Activated CD8-positive, alpha-beta memory T cell treated with anti-CD3 and anti-CD28 coated beads, Interleukin-2, amount 50 U/mL, for 1 hour (primary cell): ENCODE measurements around the gene NFAM1.

Source experiments
- DNase-seq: peaks from one replicate; pipeline ENCODE4 v3.0.0-alpha.2; 2020; ENCODE audit errors: extremely low read depth

The NFAM1 gene

GRCh38 chr22:42360348-42360747 is 71.9 kb downstream of the NFAM1 start:
- no peak for DNase-seq

DNA sequence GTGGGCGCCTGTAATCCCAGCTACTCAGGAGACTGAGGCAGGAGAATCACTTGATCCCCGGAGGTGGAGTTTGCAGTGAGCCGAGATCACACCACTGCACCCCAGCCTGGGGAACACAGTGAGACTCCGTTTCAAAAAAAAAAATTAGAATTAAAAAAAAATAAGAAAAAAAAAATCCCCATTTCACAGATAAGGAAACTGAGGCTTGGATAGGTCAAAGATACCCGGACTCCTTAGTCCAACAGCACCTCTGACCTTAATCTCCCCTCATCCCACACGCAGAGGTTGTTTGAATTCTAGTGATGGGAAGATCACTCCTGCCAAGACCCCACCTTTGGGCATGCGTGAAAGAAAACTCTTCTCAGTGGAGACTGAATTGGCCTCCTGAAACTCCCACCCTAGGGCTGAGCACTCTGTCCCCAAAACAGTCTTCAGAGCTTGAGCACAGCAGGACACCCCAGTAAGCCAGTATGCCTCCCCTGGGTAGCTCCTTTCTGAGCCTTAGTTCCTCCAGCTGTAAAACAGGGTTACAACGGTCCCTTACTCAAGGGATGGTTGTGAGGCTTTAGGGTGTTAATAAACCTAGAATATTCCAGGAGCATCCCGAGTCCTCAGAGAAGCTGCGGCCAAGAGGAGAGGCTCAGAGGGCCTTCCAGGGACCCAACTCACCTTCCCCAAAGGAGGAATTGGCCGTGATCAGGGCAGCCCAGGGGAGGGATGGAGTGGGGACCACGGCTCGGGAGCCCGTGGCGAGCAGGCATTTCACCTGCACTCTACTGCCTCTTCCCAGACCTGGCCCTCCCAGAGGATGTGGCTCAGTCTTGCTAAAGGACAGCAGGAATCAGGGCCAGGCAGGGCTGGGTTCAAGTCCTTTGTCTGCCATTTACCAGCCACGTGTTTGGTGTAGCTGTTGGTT is 73.3 kb downstream of the NFAM1 start:
- no peak for DNase-seq

DNA sequence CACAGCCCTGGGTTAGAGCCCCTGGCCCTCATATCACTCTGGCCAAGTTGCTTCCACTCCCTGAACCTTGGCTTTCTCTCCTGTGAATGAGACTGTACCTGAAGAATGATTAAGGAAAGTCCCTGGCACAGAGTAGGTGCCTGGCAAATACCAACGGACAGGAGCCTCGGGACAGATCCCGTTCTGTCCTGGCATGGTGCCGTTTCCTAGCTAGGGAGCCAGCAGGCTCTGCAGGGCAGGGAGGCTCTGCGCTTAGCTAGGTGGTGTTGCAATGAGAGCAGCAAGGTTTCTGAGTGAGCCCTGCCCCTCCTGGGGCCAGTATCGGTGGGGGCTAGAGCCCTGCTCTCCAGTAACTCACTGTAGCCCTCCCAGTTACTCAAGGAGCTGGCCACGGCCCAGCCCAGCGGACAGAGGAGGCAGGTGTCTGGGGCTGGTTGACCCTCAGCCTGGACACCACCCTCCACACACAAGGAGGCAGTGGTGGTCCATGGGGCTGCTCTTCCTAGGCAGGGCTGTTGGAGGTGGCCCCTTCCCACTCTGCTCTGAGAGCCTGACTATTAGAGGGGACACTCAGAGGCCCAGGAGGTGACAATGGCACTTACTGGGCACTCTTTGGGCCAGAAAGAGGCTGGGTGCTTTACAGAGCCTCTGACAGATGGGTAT is 74.4 kb downstream of the NFAM1 start:
- no peak for DNase-seq

- no peak for DNase-seq
Observed at GRCh38 chr22:42357221-42357620, 75.0 kb downstream of the NFAM1 start.

DNA sequence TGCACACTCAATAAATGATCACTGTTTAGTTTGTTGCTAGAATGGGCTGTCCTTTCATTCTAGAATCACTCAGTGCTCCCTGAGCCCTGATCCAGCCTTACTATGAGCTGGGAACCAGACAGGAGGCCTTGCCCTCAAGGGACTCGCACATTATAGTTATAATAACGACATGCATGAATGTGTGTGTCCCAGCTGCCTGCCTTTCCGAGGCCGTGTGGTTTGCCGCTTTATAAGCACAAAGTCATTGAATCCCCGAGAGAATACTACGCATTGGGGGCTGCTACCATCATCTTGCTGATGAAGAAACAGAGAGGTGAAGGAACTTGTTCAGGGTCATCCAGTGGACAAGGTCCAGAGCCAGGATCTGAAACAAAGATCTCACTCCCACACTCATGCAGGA is 75.7 kb downstream of the NFAM1 start:
- no peak for DNase-seq

DNA sequence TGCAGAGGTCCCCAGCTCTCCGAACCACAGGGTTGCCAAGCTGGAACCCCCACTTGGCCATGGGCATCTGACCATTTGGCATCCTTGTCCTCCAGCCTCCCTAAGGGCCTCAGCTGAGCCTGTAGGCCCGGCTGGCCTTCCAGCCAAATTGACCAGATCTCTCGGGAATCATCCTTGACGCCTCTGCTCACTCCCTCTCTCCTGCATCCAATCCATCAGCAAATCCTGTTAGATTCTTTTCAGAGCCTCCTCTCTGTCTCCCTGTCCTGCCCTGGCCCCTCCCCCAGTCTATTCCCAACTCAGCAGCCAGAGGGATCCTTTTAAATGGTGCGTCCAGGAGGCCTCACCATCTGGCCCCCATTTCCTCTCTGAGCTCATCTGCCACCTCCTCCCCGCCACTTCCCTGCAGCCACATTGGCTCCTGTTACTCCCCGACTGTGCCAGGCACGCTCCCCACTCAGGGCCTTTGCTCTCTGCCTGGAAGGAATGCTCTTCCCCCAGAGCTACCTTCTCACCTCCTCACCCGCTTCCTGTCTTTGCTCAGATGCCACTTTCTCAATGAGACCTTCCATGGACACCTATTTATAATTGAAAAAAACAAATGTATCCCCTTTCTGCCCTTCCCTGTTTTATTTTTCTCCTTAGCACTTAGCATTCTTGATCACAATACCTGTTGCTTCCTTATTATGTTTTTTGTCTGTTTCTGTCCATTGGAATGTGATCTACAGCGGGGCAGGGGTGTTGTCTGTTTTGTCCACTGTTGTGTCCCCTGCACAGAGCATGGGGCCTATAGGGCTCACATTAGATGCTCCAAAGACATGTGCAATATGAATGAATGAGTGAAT is 78.1 kb downstream of the NFAM1 start:
- no peak for DNase-seq

- no peak for DNase-seq
Observed at GRCh38 chr22:42350373-42350772, 81.8 kb downstream of the NFAM1 start.

GRCh38 chr22:42347281-42347824 is 84.8 kb downstream of the NFAM1 start:
- DNase-seq, result no peak

DNA sequence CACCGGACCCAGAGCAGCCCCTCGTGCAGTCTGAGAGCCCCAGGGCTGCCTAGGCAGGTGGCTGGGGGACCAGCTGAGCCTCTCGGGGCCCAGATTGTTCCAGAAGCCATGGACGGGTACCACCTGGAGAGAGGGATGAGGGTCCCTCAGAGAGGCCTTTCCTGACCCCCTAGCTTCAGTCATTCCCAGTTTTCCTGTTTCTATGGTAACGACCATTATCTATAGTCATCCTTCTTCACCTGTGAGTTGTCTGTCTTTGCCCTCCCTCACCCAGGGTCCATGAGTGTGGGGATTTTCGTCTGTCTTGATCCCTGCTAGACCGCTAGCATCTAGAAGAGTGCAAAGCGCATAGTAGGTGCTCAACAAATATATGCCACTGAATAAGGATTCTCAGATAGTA is 85.5 kb downstream of the NFAM1 start:
- DNase-seq, result no peak

DNA sequence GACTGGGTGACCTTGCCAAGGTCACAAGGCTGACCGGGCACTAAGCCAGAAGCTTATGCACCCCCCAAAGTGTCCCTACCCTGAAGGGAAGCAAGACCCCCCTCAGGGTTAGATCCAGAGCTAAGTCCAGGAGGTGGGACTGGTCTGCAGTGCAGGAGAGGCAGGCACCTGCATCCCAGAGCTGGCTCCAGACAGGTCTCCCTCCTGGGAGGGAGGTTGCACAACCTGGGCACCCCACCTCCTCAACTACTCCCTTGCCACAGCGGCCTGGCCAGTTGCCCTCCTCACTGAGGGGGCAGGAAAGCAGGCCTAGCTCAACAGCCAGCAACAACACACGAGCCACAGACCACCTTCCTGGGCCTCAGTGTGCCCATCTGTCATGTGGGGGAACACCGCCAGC is 86.7 kb downstream of the NFAM1 start:
- DNase-seq, result no peak

DNA sequence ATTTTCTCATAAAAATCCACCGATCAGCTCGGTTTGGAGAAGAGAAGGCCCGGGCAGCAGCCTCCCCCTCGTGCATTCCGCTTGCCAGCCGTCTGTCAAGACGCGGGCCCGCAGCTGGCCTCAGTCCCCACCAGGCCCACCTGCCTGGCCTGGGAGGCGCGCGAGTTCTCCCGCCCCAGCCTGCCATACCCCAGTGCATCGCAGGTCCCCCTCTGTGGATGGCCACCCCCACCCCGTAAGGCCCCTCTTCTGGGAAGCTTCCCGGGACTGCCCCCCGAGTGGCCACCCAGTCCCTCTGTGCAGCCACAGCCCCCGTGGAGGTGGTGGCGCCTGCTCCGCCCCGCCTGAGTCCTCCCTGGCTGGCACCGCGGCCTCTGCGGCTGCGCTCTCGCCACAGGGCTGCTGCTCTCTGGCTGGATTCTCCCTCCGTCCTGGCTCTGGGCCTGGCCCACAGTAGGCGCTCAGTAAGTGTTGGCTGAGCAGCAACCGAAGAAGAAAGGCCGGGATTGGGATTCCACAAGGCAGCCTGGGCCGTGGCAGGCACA is 87.8 kb downstream of the NFAM1 start:
- no peak for DNase-seq

DNA sequence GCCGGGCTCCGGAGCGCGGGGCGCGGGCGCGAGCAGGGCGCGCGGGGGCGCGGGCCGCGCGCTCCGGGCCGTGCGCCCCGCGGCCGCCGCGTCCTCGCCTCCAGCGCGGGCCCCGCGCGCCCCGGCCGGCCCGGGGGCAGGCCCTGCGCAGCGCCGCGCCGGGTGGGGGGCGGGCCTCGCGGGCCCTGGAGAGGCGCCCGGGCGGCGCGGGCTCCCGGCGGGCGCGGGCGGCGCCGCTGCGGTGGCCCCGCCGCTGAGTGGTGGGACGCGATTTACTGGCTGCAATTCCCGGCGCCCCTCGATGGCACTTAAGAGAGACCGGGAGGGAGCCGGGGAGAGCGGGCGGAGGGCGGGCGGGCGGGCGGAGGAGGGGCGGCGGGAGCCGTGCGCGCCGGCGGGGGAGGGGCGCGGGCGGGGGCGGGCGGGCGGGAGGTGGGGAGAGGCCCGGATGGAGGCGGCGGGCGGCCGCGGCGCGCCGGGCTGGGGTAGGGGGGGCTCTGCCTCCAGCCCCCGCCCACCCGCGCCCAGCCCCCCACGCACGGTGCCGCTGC is 88.6 kb downstream of the NFAM1 start:
- DNase-seq, result no peak

DNA sequence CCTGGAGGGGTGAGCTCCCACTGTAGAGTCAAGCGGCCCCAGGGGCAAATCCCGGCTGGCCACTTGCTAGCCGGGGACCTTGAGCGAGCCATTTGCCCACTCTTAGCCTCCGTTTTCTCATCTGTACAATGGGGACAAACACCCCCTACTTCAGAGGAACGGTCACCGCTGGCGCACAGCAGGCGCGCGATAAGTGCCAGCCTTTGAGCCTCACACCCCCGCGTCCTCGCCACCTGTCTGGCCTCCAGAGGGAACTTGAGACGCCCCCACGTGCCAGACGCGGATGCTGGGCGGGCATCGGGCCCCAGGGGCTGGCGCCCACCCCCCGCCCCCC is 89.1 kb downstream of the NFAM1 start:
- DNase-seq, result no peak

DNA sequence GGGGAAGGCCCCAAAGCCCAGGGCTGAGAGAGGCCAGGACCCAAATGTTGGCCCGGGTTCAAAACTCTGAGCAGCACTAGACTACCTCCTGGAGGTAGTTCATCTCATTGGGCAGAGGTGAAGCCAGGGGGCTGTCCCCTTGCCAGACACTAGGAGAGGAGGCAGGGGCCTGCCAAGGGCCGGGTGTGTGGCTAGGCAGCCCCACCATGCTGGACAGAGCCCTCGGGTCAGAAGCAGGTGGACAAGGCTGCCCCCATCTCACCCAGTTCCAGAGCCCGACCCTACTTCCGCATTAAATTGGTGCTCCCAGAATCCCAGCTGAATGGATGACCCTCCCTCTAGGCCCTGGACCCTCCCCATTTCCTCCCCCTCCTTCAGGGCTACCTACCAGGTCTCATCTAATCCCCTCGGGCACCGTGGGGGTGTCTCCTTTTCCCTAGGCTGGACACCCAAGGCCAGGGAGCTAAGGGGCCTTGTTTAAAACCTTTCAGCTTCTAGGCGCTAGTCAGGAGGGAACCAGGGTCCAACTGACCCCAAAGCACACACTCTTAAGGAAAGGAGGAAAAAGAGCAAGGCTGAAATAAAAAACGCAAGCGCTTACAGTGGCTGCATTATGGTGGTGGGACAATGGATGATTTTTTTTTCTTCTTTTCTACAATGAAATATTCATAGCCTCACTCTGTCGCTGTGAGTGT is 89.6 kb downstream of the NFAM1 start:
- DNase-seq, result no peak

DNA sequence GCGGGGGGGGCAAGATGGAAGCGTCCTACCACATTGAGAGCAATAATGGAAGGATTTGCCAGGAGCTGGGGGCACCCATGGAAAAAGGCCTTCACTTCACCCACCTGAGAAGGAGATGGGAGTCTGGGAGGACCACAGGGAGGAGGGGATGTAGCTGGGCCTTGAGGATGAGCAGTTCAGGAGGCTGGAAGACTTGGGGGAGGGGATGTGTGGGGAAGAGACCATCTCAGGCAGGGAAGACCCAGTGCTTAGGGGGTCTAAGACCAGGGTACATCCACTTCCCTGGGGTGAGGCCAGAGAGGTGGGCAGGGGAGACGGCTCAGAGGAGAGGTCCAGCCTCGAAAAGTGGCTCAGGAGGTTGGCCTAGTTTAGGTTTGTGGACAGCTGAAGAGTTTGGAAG is 90.4 kb downstream of the NFAM1 start:
- DNase-seq, result no peak

DNA sequence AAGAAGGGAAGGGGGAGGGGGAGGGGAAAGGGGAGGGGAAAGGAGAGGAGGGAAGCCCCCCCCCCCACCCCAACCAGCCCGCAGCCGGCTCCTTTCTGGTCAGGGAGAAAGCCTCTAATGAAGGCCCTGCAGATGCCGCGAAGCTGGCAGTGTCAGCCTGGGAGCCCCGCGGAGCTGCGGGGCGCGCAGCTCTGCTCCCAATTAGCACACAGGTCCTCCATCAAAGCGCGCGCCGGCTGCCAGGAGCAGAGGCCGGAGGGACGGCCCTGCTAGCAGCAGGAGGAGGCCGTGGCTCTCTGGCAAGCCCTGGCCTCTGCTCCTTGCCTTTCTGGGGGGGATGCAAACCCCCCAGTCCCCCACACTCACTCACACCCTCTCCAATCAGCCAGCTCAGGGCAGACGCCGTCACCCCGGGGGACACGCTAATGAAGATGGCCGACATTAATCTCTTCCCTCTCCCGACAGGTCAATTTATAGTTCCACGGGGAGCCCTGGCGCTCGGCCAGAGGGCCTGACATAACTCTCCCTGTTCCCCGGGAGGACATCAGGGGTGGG is 91.3 kb downstream of the NFAM1 start:
- no peak for DNase-seq

DNA sequence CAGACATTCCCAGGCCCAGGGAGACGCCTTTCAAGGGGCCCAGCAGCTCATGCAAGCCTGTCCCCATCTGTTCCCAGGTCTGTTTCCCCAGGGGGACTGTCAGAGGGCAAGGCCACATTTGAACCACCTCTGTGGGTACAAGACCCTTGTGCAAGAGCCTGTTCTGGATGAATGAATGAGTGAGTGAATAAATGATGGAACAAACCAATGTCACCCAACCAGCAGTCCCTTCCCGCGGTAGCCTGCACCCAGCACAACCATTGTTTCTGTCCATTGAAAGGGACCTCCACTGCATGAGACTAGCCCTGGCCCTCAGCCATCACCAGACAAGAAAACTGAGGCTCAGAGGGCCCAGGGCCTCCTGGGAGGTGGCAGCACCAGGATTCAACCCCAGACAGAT is 92.1 kb downstream of the NFAM1 start:
- DNase-seq, result no peak

DNA sequence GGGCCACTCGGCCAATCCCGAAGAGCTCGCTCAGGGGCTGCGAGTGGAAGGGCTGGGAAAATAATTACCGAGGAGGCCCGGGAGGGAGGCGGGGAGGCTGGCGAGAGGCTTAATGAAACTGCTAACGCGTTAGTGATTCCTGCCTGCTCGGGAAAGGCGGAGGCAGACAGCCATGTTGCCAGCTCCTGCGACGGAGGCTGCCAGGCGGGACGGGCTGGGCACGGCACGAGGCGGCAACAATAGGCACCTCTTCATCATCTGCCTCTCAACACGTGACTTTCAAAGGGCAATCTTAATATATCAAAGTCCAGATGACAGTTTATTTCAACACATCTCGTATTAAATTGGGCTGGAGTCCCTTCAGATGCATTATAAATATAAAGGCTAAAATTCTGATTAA is 93.7 kb downstream of the NFAM1 start:
- no peak for DNase-seq

- no peak for DNase-seq
Observed at GRCh38 chr22:42337356-42337755, 94.8 kb downstream of the NFAM1 start.

- DNase-seq, result no peak
Observed at GRCh38 chr22:42336527-42337227, 95.5 kb downstream of the NFAM1 start.
